Suppressor macrophage (primary cell): Measurements from ENCODE around the gene CDO1.
A peak's percentile ranks its signal among the peaks of the same experiment; 100 is the strongest.
"Not testable (repeated sequence)": the region's sequence is repeated elsewhere in the genome, so short reads cannot be mapped to it uniquely, and the experiment has no call there.

ENCODE experiments used
- DNase-seq, 4 experiments: peaks; one replicate each; pipeline ENCODE4 v3.0.0-alpha.2; 2020 to 2022

CDO1 gene

DNA sequence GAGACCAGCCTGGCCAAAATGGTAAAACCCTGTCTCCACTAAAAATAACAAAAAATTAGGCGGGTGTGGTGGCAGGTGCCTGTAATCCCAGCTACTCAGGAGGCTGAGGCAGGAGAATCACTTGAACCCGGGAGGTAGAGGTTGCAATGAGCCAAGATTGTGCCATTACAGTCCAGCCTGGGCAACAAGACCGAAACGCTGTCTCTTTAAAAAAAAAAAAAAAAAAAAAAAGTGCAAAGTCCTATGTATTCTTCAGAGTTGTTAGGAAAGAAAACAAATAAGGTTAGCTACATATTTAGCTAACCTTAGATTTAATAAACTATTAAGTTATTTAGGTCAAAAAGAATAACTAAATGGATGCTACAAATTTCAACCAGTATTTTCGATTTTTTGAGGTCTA is 13.5 kb upstream of the CDO1 start:
- no peak for DNase-seq

- DNase-seq = no peak
Observed at GRCh38 chr5:115825948-115826347, 9.5 kb upstream of the CDO1 start.

DNA sequence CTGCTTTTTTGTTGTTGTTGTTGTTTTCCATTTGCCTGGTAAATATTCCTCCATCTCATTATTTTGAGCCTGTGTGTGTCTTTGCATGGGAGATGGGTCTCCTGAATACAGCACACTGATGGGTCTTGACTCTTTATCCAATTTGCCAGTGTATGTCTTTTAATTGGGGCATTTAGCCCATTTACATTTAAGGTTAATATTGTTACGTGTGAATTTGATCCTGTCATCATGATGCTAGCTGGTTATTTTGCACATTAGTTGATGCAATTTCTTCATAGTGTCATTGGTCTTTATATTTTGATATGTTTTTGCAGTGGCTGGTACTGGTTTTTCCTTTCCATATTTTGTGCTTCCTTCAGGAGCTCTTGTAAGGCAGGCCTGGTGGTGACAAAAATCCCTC is 8.5 kb upstream of the CDO1 start:
- not testable (repeated sequence) for DNase-seq

DNA sequence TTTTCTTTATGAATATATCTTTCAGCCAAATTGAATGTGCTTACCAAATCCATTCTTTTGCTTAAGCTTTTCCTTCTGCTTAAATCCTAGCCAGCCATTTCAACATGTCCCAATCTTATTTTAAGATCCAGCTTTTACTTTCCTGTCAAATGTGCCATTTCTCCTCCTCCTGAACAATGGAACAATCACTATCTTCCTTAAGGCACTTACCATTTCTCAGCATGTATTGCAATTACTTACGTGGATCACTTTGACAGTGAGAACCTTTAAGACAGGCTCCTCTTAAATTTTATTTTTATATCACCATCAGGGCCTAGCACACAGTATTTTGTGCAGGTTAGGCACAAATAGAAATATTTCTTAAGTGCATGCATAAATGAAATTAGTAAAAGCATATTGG is 4.4 kb upstream of the CDO1 start:
- DNase-seq = no peak

DNA sequence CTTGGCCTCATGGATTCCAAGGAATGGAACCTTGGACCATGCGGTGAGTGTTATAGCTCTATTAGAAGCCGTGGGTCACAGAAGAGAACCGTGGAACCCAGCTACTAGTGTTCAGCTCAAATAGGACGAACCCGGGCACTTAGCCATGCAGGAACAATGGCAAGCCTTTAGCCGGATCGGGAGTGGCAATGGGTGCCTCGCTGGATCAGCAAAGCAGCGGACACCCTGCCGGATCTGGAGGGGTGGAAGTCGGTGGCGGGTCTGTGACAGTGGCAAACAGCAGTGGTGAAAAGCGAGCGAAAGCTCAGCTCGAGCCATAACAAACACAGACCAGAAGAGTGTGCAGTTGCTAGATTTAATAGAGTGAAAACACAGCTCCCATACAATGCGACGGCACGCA is 2.4 kb upstream of the CDO1 start:
- no peak for DNase-seq

- DNase-seq = no peak
Observed at GRCh38 chr5:115817386-115817785, 927 bp upstream of the CDO1 start.

GRCh38 chr5:115815693-115816225 is 700 bp downstream of the CDO1 start:
- peak in 1 of 4 experiments; percentile 25 for DNase-seq

GRCh38 chr5:115815006-115815692 is 1.3 kb downstream of the CDO1 start:
- DNase-seq = peak in 1 of 4 experiments; percentile 10

GRCh38 chr5:115813719-115814118 is 2.7 kb downstream of the CDO1 start:
- DNase-seq = no peak

- no peak for DNase-seq
Observed at GRCh38 chr5:115812372-115812771, 4.1 kb downstream of the CDO1 start.

- DNase-seq = no peak
Observed at GRCh38 chr5:115811406-115811805, 5.1 kb downstream of the CDO1 start.

DNA sequence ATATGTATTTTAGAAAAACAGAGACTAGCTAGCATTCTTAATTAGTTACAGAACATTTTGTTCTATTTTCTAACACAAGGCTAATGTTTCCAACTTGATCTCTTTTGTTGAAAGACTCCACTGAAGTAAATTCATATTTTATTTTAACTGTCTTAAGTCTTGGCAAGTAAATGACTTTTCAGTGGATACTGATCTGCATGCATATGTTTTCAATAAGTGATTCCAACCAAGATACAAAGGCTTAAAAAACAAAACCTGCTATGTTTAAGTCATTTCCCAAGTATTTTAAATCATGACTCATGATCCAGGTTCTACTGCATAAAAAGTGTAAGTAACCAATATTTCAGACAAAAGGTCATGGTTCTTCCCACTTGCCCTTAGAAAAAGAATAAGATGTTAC is 5.7 kb downstream of the CDO1 start:
- no peak for DNase-seq

DNA sequence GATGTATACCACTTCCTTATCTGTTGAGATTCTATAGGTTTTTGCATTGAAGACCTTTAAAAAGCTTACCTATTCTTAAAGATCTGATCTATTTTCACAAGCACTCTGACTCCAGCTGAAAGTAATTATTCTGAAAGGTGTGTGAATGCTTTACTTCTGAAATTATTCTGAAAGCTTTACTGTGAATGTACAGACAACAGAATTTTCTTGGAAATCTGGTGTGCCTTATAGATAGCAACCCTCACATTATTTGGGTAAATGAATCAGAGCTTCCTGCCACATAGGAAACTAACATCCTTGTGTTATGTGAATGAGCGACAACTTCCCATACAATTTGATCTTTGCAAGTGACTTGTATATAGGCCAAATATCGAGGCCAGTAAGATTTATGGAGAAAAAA is 6.5 kb downstream of the CDO1 start:
- no peak for DNase-seq

DNA sequence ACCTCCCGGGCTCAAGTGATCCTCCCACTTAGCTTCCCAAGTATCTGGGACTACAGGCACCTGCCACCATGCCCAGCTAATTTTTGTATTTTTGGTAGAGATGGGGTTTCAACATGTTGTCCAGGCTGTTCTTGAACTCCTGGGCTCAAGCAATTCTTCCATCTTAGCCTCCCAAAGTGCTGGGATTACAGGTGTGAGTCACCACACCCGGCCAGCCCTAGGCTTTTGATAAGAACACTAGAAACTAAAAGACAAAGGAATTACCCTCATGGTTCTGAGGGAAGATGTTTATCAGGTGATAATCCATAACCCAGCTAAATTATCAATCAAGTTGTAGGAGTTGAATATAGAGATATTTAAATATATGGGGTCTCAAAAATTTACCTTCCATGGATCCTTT is 8.4 kb downstream of the CDO1 start:
- not testable (repeated sequence) for DNase-seq

DNA sequence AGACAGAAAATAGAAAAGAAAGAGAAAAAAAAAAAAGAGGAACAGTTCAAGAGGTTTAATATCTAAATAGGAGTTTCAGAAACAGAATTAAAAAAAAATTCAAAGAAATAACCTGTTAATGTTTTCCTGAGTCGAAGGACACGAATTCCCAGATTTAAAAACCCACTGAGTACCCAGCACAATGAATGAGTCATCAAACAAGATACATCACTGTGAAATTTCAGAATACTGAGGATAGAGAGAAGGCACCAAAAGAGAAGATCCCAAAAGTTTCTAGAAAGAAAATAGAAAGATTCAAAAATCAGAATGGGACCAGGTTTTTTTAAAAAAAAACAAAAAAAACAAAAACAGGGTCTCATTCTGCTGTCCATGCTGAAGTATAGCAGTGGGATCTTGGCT is 8.8 kb downstream of the CDO1 start:
- no peak for DNase-seq

DNA sequence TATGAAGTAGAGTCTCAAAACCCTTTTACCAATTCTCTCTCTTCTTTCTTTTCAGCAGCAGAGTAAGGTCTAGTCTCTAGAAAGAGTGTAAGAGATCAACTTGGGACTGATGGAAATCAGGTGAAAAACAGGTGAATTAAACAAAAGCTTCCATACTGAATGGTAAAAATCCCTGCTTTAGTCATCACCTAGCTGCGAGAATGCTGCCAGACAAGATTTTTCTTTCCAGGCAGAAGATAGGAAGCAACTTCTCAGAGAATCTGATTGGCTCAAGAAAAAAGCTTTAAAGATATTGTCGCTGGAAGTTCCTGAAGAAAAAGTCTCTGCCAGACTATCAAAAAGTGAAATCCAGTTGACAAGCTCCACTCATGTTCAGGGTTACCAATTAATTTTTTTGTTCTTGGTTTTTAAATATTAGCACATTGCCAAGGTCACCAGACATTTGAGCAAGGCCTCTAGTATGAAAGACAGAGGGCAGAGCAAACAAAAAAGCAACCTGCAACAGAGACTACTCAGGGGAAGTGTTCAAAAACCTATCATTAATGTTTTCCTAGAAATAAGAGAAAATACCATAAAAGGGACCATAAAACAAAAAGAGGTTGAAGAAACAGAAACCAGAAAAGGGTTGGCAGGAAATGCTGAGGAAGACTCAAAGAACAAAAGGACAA is 9.3 kb downstream of the CDO1 start:
- DNase-seq = no peak

- no peak for DNase-seq
Observed at GRCh38 chr5:115801984-115802383, 14.5 kb downstream of the CDO1 start.

- DNase-seq = no peak
Observed at GRCh38 chr5:115801152-115801551, 15.3 kb downstream of the CDO1 start.

DNA sequence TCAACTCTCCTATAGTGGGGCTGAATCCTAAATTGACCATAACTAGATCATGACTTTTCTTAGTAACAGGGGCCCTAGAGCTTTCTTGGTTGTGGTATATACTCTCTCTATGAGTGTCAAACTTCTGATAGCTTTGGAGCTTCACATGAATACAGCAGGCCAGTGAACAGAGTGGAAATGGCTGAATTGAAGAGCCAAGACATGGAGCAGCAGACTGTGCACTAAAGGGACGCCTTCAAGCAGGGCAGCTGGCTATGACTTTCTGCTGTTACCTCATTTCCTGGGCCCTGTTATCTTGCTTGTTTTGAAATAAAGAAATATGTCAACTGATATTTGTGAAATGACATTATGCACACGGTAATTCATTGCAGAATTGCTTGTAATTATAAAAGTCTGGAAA is 16.4 kb downstream of the CDO1 start:
- no peak for DNase-seq

DNA sequence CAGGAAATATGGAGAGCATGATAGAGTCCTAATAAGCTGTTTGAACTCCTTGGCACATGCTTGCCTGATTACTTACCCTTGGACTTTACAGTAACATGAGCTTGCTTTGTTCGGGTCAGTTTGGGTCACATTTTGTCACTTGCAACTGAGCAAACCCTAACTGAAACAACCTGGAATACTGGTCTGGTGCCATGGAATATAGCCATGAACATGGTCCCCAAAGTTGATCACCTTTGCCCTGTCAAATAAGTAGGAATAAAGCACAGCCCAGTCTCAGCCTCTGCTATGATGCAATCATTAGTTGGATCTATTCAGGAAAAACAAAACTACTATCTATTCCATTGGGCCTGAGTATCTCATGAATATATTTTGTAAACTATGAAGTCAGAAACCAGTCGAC is 18.2 kb downstream of the CDO1 start:
- DNase-seq = no peak

- no peak for DNase-seq
Observed at GRCh38 chr5:115796656-115797055, 19.8 kb downstream of the CDO1 start.

DNA sequence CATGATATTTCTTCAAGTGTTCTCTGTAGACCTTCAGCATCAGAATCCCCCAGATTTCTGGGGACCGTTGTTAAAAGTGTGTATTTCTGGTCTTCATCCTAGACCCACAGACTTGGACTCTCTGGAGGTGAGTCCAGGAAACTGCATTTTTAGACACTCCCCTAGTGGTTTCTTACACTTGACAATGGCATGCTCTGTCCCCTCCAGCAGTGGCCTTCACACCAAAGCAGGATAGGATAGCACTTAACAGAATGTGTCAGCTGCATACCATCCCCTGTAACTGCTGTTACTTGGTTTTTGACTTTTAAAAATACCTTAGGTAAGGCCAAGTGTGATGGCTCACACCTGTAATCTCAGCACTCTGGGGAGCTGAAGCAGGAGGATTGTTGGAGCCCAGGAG is 20.8 kb downstream of the CDO1 start:
- no peak for DNase-seq

- no peak for DNase-seq
Observed at GRCh38 chr5:115788440-115788839, 28.0 kb downstream of the CDO1 start.

- DNase-seq = no peak
Observed at GRCh38 chr5:115787426-115787825, 29.0 kb downstream of the CDO1 start.
